Mesendoderm (in vitro differentiated cells): ENCODE data around the gene ARHGAP6.

Source experiments
- DNase-seq: peaks from one replicate; pipeline ENCODE4 v3.0.0; 2013
- H2AK5ac ChIP-seq: 2 replicates; pipeline ENCODE4 v1.6.1; 2013; ENCODE audit warnings: low read length, inconsistent platforms
- H2BK120ac ChIP-seq: 2 replicates; pipeline ENCODE4 v1.6.1; 2013; ENCODE audit warnings: low read depth, mild to moderate bottlenecking, low read length, moderate library complexity, mixed read lengths
- H2BK15ac ChIP-seq: replicated peaks from 2 replicates; pipeline ENCODE4 v1.6.1; 2013; ENCODE audit warnings: low read depth, mild to moderate bottlenecking, moderate library complexity
- H2BK5ac ChIP-seq: 2 replicates; pipeline ENCODE4 v1.6.1; 2013; ENCODE audit warnings: low read length, inconsistent platforms
- H3K18ac ChIP-seq: 2 replicates; pipeline ENCODE4 v1.6.1; 2013; ENCODE audit warnings: mild to moderate bottlenecking, low read length, mixed read lengths
- H3K23ac ChIP-seq: one replicate; pipeline ENCODE4 v1.6.1; 2013; ENCODE audit warnings: low read length
- H3K27ac ChIP-seq: 2 replicates; pipeline ENCODE4 v1.5.1; 2013; ENCODE audit warnings: low read depth, mild to moderate bottlenecking, inconsistent platforms, low read length, moderate library complexity
- H3K27me3 ChIP-seq: 2 replicates; pipeline ENCODE4 v1.6.1; 2013; ENCODE audit warnings: low read length, control low read depth, mild to moderate bottlenecking, inconsistent platforms; ENCODE audit not compliant: insufficient read depth, poor library complexity
- H3K36me3 ChIP-seq: 2 replicates; pipeline ENCODE4 v1.6.1; 2013; ENCODE audit warnings: low read length, inconsistent platforms; ENCODE audit not compliant: control insufficient read depth, insufficient read depth
- H3K4ac ChIP-seq: one replicate; pipeline ENCODE4 v1.6.1; 2013; ENCODE audit warnings: low read depth, mild to moderate bottlenecking, low read length, moderate library complexity
- H3K4me1 ChIP-seq: 2 replicates; pipeline ENCODE4 v1.6.1; 2013; ENCODE audit warnings: low read depth, low read length, inconsistent platforms; ENCODE audit not compliant: control insufficient read depth
- H3K4me2 ChIP-seq: 2 replicates; pipeline ENCODE4 v1.6.1; 2013; ENCODE audit warnings: low read length
- H3K4me3 ChIP-seq: 2 replicates; pipeline ENCODE4 v1.5.1; 2013; ENCODE audit warnings: mild to moderate bottlenecking, low read length
- H3K56ac ChIP-seq: one replicate; pipeline ENCODE4 v1.6.1; 2013; ENCODE audit warnings: low read length
- H3K79me1 ChIP-seq: 2 replicates; pipeline ENCODE4 v1.6.1; 2013; ENCODE audit warnings: low read length, inconsistent platforms
- H3K79me2 ChIP-seq: 2 replicates; pipeline ENCODE4 v1.6.1; 2013; ENCODE audit warnings: mild to moderate bottlenecking, low read length; ENCODE audit not compliant: control insufficient read depth, insufficient read depth
- H3K9ac ChIP-seq: 2 replicates; pipeline ENCODE4 v1.6.1; 2013; ENCODE audit warnings: low read length, inconsistent platforms
- H4K5ac ChIP-seq: one replicate; pipeline ENCODE4 v1.6.1; 2013; ENCODE audit warnings: low read length
- H4K8ac ChIP-seq: one replicate; pipeline ENCODE4 v1.6.1; 2013; ENCODE audit warnings: low read depth, mild to moderate bottlenecking, control low read depth, low read length, moderate library complexity
- WGBS: extraction: QIAGEN DNeasy Blood & Tissue Kit; methylation state at CpG from one replicate; pipeline ENCODE4 v1.1.7; 2013; ENCODE audit warnings: low lambda C conversion rate, missing lambda C conversion rate; ENCODE audit not compliant: insufficient coverage; ENCODE audit errors: extremely low coverage; 5-methylcytosine and 5-hydroxymethylcytosine counted together

Gene ARHGAP6

GRCh38 chrX:11431786-11432185, 233.9 kb downstream of the ARHGAP6 start:
- no peaks in the 10 kb centered on the region for H3K27me3 ChIP-seq
- WGBS, result no CpG with 5 or more reads among the region's 1 CpG
- H2BK120ac ChIP-seq, result no peak overlapping the region
- no peak overlapping the region for H3K4me2 ChIP-seq
- H3K27ac ChIP-seq, result no peak overlapping the region
- no peak overlapping the region for H3K18ac ChIP-seq
- no peak overlapping the region for H2BK15ac ChIP-seq
- no peak for DNase-seq
- H3K4me3 ChIP-seq, result no peak overlapping the region
- H3K56ac ChIP-seq, result no peak overlapping the region
- no peaks in the 10 kb centered on the region for H3K4me1 ChIP-seq
- no peak overlapping the region for H4K5ac ChIP-seq
- H3K79me2 ChIP-seq, result no peaks in the 10 kb centered on the region
- no peak overlapping the region for H2BK5ac ChIP-seq
- no peak overlapping the region for H3K4ac ChIP-seq
- H3K9ac ChIP-seq, result no peak overlapping the region
- H3K79me1 ChIP-seq, result no peaks in the 10 kb centered on the region
- H3K36me3 ChIP-seq, result no peaks in the 10 kb centered on the region
- H2AK5ac ChIP-seq, result no peak overlapping the region
- H4K8ac ChIP-seq, result no peak overlapping the region
- no peak overlapping the region for H3K23ac ChIP-seq

- H3K4me1 ChIP-seq, result no peaks in the 10 kb centered on the region
- no peak overlapping the region for H2BK5ac ChIP-seq
- H3K18ac ChIP-seq, result no peak overlapping the region
- no peak overlapping the region for H3K4me2 ChIP-seq
- no peaks in the 10 kb centered on the region for H3K79me1 ChIP-seq
- H3K56ac ChIP-seq, result no peak overlapping the region
- no peak overlapping the region for H2AK5ac ChIP-seq
- no peaks in the 10 kb centered on the region for H3K36me3 ChIP-seq
- no peak for DNase-seq
- H3K9ac ChIP-seq, result no peak overlapping the region
- H4K5ac ChIP-seq, result no peak overlapping the region
- H3K27ac ChIP-seq, result no peak overlapping the region
- no peak overlapping the region for H2BK120ac ChIP-seq
- H3K4ac ChIP-seq, result no peak overlapping the region
- no peaks in the 10 kb centered on the region for H3K79me2 ChIP-seq
- no peak overlapping the region for H2BK15ac ChIP-seq
- H3K27me3 ChIP-seq, result no peaks in the 10 kb centered on the region
- no peak overlapping the region for H3K4me3 ChIP-seq
- H3K23ac ChIP-seq, result no peak overlapping the region
- H4K8ac ChIP-seq, result no peak overlapping the region
These were observed 235.4 kb downstream of the ARHGAP6 start for GRCh38 chrX:11430271-11430670.

- H3K23ac ChIP-seq, result no peak overlapping the region
- no peaks in the 10 kb centered on the region for H3K4me1 ChIP-seq
- H3K18ac ChIP-seq, result no peak overlapping the region
- no peak overlapping the region for H3K4me2 ChIP-seq
- H3K9ac ChIP-seq, result no peak overlapping the region
- H3K4me3 ChIP-seq, result no peak overlapping the region
- no peak overlapping the region for H2BK5ac ChIP-seq
- no peak overlapping the region for H3K56ac ChIP-seq
- no peak overlapping the region for H4K8ac ChIP-seq
- no CpG with 5 or more reads among the region's 3 CpGs for WGBS
- no peak overlapping the region for H4K5ac ChIP-seq
- no peaks in the 10 kb centered on the region for H3K27me3 ChIP-seq
- H3K36me3 ChIP-seq, result no peaks in the 10 kb centered on the region
- no peak overlapping the region for H3K4ac ChIP-seq
- no peak overlapping the region for H2BK15ac ChIP-seq
- no peaks in the 10 kb centered on the region for H3K79me2 ChIP-seq
- H2AK5ac ChIP-seq, result no peak overlapping the region
- no peak overlapping the region for H3K27ac ChIP-seq
- no peak overlapping the region for H2BK120ac ChIP-seq
- H3K79me1 ChIP-seq, result no peaks in the 10 kb centered on the region
- no peak for DNase-seq
These were observed 236.1 kb downstream of the ARHGAP6 start for GRCh38 chrX:11429538-11430085.

- H3K36me3 ChIP-seq, result no peaks in the 10 kb centered on the region
- H4K5ac ChIP-seq, result no peak overlapping the region
- H3K79me2 ChIP-seq, result no peaks in the 10 kb centered on the region
- H3K4me1 ChIP-seq, result no peaks in the 10 kb centered on the region
- H4K8ac ChIP-seq, result no peak overlapping the region
- H3K4me2 ChIP-seq, result peak overlapping the region; percentile 40
- no peaks in the 10 kb centered on the region for H3K27me3 ChIP-seq
- no peak overlapping the region for H3K56ac ChIP-seq
- no peak overlapping the region for H2AK5ac ChIP-seq
- H2BK15ac ChIP-seq, result no peak overlapping the region
- no CpG with 5 or more reads among the region's 57 CpGs for WGBS
- peak overlapping the region; percentile 36 for H3K9ac ChIP-seq
- no peak overlapping the region for H3K23ac ChIP-seq
- H3K79me1 ChIP-seq, result no peaks in the 10 kb centered on the region
- H3K4ac ChIP-seq, result no peak overlapping the region
- no peak overlapping the region for H3K27ac ChIP-seq
- H2BK5ac ChIP-seq, result no peak overlapping the region
- no peak overlapping the region for H2BK120ac ChIP-seq
- DNase-seq, result peak; percentile 22
- H3K18ac ChIP-seq, result no peak overlapping the region
- no peak overlapping the region for H3K4me3 ChIP-seq
These were observed 238.2 kb downstream of the ARHGAP6 start for GRCh38 chrX:11427453-11428071.

GRCh38 chrX:11426712-11427452, 238.8 kb downstream of the ARHGAP6 start:
- no peak overlapping the region for H3K27ac ChIP-seq

More at GRCh38 chrX:11426712-11427452, 238.8 kb downstream of the ARHGAP6 start:
- no peak overlapping the region for H3K4ac ChIP-seq
- no peak overlapping the region for H4K5ac ChIP-seq
- no peaks in the 10 kb centered on the region for H3K36me3 ChIP-seq
- no peak overlapping the region for H2BK5ac ChIP-seq
- peak overlapping the region; percentile 15 for H3K4me2 ChIP-seq
- no peak overlapping the region for H3K18ac ChIP-seq
- H3K79me2 ChIP-seq, result no peaks in the 10 kb centered on the region
- no peak overlapping the region for H3K4me3 ChIP-seq
- no peaks in the 10 kb centered on the region for H3K4me1 ChIP-seq
- no peak overlapping the region for H2AK5ac ChIP-seq
- no peaks in the 10 kb centered on the region for H3K79me1 ChIP-seq
- no peak overlapping the region for H2BK120ac ChIP-seq
- no peak overlapping the region for H4K8ac ChIP-seq
- peak overlapping the region; percentile 56 for H3K56ac ChIP-seq
- H3K27me3 ChIP-seq, result no peaks in the 10 kb centered on the region
- no peak for DNase-seq
- H3K9ac ChIP-seq, result no peak overlapping the region
- H2BK15ac ChIP-seq, result no peak overlapping the region
- no CpG with 5 or more reads among the region's 25 CpGs for WGBS
- no peak overlapping the region for H3K23ac ChIP-seq
